VCaP (cell line): ENCODE data around the gene RASGRP2.

Source experiments
- H3K27ac ChIP-seq: fragments of 450-650 bp; 2 replicates; pipeline ENCODE4 v1.5.1; 2017
- TF ChIP-seq, protein P1 (sequence below): fragments of 450-650 bp; conservative IDR thresholded peaks from 2 replicates; pipeline ENCODE4 v1.5.1; 2017; ENCODE audit warnings: mild to moderate bottlenecking, moderate library complexity

RASGRP2 gene

DNA sequence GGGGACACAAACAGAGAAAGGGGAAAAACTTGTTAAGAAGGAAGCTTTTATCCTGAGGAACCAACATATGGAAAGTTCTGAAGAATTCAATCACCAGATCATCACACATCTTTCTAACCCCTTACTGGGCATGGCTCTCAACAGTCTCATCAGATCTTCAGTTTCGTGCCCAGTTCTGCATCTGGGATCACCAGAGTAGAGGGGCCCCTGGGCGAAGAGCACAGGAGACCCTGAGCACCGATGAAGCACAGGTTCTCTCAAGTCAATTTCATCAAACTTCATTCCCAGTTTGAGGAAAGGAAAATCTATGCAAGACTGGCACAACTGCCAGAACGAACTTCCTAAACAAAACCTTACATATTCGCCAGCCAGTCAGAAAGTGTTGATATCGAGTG is 24.4 kb upstream of the RASGRP2 start:
- H3K27ac ChIP-seq: peak overlapping the region; percentile 4
- TF ChIP-seq, protein P1, sequence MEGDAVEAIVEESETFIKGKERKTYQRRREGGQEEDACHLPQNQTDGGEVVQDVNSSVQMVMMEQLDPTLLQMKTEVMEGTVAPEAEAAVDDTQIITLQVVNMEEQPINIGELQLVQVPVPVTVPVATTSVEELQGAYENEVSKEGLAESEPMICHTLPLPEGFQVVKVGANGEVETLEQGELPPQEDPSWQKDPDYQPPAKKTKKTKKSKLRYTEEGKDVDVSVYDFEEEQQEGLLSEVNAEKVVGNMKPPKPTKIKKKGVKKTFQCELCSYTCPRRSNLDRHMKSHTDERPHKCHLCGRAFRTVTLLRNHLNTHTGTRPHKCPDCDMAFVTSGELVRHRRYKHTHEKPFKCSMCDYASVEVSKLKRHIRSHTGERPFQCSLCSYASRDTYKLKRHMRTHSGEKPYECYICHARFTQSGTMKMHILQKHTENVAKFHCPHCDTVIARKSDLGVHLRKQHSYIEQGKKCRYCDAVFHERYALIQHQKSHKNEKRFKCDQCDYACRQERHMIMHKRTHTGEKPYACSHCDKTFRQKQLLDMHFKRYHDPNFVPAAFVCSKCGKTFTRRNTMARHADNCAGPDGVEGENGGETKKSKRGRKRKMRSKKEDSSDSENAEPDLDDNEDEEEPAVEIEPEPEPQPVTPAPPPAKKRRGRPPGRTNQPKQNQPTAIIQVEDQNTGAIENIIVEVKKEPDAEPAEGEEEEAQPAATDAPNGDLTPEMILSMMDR: no peak

DNA sequence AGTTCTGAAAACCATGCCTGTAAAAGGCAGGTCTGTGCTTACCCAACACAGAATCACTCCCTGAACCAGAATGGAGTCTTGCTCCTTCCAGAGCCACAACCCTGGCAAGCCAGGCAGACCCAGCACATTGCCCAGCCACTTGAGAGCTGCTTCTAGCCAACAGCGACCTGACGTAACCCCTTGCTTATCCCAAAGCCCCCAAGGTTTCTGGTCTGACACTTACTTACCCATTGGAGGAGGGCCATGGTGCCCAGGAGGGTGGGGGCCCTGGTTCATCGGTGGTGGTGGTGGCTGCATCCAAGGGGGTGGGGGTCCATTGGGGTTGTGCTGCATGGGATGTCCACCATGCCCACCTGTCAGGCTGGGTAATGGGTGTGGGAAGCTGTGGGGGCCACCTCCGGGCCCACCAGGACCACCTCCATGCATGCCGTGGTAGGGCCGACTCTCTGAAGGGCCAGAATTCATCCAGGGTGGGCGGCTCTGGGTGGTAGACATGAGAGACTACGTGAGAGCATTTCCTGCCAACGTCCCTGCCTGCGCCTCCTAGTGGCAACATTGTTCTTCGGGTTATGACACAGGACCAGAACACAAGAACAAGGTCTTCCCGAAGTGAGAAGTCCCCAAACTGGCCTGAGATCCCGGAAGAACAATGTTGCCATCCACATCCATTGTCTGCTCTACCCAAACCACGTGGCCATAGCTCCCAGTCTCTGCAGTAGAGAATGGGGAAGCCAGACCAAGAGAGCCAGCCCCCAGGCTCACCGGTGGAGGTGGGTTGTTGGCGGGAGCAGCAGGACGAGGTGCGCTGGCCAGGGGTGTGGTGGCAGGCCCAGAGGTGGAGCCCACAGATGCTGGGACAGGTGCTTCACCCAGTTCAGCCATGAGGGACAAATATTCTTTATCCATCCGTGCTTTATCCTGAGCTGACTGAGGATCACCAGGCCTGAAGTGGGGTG is 23.7 kb upstream of the RASGRP2 start:
- peak overlapping the region; percentile 4; the same call in 1 of the 2 replicates for H3K27ac ChIP-seq
- TF ChIP-seq, protein P1: peak; percentile 99

DNA sequence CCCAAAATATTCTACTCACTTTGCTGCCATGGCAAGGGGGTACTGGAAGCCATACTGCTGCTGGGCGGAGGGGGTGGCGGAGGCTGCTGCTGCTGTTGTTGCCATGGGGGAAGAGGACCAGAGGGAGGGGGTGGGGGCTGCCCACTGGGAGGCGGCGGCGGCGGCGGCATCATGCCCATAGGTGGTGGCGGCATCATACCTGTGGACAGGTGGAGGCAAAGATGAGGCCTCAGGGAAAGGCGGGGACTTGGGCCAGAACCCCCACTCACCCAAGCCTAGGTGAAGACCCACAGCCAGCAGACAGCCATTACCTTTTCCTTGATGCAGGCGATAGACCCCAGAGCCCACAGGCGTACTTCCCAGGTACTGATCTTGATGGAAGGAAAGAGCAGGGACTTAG is 22.9 kb upstream of the RASGRP2 start:
- TF ChIP-seq, protein P1: no peak
- H3K27ac ChIP-seq: peak overlapping the region; percentile 4; the same call in 1 of the 2 replicates

DNA sequence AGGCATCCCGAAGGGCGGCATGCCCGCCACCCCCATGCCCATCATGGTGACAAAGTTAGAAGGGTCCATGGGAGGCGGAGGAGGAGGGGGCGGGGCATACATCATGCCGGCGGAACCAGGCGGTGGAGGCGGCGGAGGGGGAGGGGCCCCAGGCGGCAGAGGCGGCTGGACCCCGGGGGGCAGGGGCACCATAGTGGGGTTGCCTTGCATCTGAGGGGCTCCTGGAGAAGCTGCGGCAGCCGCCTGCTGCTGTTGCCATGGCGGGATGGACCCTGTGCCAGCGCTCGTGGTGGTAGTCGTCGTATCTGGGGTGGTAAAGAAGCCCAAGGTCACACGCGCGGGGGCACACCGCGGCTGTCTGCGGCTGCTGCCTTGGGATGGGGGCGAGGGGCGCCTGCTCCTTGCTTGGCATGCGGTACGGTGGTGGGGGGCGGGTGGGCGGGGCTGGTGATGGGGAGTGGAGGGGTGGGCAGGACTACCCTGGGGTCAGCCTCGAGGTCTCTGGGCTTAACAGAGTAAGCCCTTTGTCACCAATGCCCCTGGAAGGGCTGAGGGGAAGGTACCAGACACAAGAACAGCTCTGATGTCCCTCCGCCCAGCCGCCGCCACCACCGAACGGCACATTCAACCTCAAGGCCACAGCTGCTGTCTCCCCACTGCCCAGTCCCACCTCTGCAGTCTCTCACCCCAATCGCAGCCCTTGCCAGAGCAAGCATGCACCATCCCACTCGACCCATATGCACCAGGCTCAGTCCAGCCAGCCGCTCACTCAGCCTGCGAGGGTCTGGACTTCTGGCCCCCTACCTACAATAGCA is 22.1 kb upstream of the RASGRP2 start:
- no peak overlapping the region for H3K27ac ChIP-seq
- TF ChIP-seq, protein P1: no peak

DNA sequence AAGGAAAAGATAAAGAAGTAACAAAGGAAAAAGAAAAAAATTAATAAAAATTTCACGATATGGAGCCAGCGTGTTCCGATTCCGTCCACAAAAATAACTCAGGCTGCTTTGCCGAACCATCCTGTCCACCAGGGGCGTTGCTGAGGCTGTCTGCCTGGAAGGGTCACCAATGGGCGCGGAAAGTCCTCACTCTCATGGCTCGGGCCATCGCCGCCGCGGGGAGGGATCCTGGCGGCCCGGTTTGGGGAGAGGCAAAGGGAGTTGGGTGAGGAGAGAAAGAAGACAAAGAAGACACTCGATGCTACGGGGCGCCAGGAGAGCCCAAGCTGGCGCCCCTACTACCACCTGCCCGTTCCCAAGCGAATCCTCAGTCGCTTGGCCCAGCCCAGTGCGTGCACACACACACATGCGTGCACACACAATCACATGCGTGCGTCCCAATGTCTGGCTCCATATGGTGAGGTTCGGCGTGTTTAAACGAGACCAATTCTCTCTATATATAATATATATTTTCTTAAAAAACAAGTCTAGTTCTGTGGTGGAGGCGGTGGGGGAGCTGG is 21.4 kb upstream of the RASGRP2 start:
- TF ChIP-seq, protein P1: peak; percentile 71
- H3K27ac ChIP-seq: no peak overlapping the region

DNA sequence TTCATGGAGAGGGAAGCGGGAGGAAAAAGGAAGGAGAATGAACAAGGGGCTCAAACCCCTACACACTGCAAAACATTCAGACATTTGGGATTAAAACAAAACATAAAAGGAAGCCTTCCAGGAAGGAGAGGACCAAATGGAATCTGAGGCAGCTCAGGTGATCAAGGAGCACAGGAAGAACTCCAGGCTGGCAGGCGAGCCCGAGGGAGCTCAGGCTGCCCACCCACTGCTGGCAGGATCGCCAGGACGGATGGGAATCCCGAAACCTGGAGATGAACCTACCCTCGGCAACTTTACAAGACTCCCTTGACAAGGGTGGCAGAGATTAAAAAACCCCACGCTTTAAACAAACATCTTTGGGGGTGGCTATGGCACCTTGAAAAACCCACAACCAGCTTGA is 20.8 kb upstream of the RASGRP2 start:
- H3K27ac ChIP-seq: peak overlapping the region; percentile 36; the same call in 1 of the 2 replicates
- TF ChIP-seq, protein P1: no peak
